AG09309 (cell line): ENCODE results near the gene GRK5.

Experiments used
- DNase-seq: peaks from one replicate; pipeline ENCODE4 v3.0.0-alpha.2; 2010; ENCODE audit warnings: low read depth
- H3K4me3 ChIP-seq: 2 replicates; pipeline ENCODE4 v1.5.1; 2011; ENCODE audit warnings: mild to moderate bottlenecking, low read depth, low read length, moderate library complexity; ENCODE audit not compliant: control insufficient read depth
- TF ChIP-seq, protein P1 (sequence below): IDR thresholded peaks from 2 replicates; pipeline ENCODE4 v1.5.1; 2011; ENCODE audit warnings: mild to moderate bottlenecking, low read depth, low read length, inconsistent platforms; ENCODE audit not compliant: insufficient read depth, control insufficient read depth; ENCODE audit errors: missing control alignments

The GRK5 gene

GRCh38 chr10:119364645-119365600 is 157.6 kb downstream of the GRK5 start:
- no peak overlapping the region for H3K4me3 ChIP-seq
- no peak for DNase-seq
- TF ChIP-seq, protein P1, sequence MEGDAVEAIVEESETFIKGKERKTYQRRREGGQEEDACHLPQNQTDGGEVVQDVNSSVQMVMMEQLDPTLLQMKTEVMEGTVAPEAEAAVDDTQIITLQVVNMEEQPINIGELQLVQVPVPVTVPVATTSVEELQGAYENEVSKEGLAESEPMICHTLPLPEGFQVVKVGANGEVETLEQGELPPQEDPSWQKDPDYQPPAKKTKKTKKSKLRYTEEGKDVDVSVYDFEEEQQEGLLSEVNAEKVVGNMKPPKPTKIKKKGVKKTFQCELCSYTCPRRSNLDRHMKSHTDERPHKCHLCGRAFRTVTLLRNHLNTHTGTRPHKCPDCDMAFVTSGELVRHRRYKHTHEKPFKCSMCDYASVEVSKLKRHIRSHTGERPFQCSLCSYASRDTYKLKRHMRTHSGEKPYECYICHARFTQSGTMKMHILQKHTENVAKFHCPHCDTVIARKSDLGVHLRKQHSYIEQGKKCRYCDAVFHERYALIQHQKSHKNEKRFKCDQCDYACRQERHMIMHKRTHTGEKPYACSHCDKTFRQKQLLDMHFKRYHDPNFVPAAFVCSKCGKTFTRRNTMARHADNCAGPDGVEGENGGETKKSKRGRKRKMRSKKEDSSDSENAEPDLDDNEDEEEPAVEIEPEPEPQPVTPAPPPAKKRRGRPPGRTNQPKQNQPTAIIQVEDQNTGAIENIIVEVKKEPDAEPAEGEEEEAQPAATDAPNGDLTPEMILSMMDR: no peak

GRCh38 chr10:119365773-119366599 is 158.6 kb downstream of the GRK5 start:
- TF ChIP-seq, protein P1: no peak
- DNase-seq: no peak

DNA sequence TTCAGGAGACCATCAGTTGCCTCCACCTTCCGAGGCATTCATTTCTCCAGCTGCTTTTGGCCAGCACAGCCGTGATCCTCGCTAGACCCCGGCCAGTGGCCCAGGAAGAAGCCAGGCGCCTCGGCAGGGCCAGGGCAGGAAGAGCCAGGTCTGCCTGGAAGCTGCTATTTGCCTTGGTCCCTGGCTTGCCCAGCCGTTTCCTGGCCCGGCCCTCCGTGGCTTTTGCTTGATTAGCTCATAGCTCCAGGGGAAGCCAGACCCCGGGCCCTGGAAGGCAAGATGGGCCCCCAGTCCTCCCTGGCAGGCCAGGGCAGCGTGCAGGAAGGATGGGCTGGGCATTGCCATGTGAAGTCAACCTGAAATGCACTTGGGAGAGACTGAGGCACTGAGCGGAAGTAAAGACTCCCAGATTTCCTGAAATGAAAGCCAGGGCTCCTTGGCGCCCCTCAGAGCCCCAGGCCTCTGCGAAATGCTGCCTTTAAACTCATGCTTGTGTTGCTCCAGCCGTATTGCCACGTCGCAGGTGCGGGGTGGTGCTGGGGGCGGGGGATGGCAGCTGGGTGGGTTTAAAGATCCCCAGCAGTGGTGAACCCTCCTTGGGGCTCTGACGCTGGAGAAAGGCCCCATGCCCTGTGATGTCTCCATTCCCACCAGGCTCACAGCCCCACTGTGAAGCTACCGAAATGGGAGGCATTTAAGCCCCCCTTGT is 160.6 kb downstream of the GRK5 start:
- no peak for DNase-seq
- no peak overlapping the region for H3K4me3 ChIP-seq
- TF ChIP-seq, protein P1: no peak

More at GRCh38 chr10:119365773-119366599, 158.6 kb downstream of the GRK5 start:
- no peak overlapping the region for H3K4me3 ChIP-seq

DNA sequence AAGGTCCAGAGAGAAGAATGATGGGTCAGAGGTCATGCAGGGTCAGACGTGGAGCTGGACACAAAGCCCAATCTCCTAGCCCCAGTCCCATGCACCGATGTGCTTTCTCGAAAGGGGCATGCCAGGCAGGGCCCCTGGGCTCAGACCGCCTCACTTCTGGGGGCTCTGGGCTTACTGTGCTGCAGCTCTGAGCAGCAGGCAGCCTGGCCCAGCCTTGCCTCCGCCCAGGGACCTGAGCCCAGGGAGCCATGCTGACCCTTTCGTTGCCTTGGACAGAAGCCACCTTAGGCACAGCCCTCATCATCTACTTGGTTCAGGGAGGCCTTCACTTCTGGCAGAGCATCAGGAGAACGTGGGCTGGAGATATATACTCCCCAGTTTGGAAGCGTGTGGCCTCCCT is 161.2 kb downstream of the GRK5 start:
- no peak overlapping the region for H3K4me3 ChIP-seq
- no peak for DNase-seq
- TF ChIP-seq, protein P1: no peak

DNA sequence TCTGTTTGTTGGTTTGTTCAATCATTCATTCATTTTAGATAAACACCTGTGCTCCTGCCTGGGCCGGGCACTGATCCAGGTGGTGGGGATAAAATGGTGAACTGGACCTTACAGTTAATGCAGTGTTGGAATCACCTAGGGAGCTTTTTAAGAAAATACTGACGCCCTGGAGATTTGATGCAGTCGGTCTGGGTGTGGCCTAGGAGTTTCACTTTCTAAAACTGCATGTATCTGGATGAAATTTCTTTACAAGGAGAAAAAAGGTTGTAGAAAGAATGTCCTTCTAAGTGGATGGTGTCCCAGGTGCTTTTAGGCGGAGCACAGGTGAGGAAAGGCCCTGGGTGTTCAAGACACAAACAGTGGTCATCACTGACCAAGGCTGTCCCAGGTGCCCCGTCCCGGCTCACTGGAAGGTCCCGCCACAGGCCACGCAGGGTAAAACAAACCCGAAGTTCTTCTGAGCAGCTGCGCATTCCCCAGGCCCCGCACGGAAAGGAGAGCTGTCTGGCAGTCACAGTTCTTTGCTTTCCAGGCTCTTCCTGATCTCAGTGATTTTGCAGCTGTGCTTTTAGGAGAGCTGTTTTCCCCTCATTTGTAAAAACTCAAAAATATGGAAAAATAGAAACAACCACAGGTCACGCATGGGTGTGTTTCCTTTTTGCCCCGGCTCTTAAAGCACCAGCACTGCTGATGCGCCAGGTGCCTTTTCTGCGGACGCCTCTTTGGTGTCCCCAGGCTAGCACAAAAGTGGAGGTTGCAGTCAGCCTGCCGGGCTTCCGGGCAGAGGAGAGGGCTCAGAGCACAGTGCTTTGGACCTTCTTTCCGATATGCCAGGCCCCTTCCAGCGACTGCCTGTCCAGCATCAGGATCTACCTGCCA is 161.9 kb downstream of the GRK5 start:
- no peak overlapping the region for H3K4me3 ChIP-seq
- no peak for DNase-seq
- TF ChIP-seq, protein P1: no peak
